Psoas muscle (tissue), 8 donors: Measurements from ENCODE around the gene BATF3. TPM values are rescaled to one million over a fixed set of nuclear protein-coding genes. Genes with fewer than 3 reads are reported as not detected.

Experiments
- ATAC-seq, 4 donors: fragments of 200-7000 bp; cut with Tn5 transposase; one replicate each; pipeline ENCODE4 v1.9.1; 2020; ENCODE audit warnings: moderate library complexity in 3 of 4, mild to moderate bottlenecking in 2 of 4
- DNase-seq, 2 donors: peaks; one replicate each; pipeline ENCODE4 v3.0.0-alpha.2; 2020
- H3K27ac ChIP-seq: fragments of 200-600 bp; one replicate; pipeline ENCODE4 v1.8.0; 2022
- H3K27me3 ChIP-seq, 3 donors: fragments of 200-600 bp in 1 of 3; one replicate each; pipeline versions ENCODE4 v1.6.1 to v1.8.0; 2013 to 2022; ENCODE audit warnings: low read length in 2 of 3, mild to moderate bottlenecking in 2 of 3, moderate library complexity in 1 of 3; ENCODE audit not compliant: insufficient read depth in 3 of 3
- H3K36me3 ChIP-seq, 2 donors: fragments of 200-600 bp in 1 of 2; one replicate each; pipeline versions ENCODE4 v1.6.1 to v1.8.0; 2013 to 2022; ENCODE audit warnings: low read depth in 1 of 2, mild to moderate bottlenecking in 1 of 2, moderate library complexity in 1 of 2; ENCODE audit not compliant: insufficient read depth in 1 of 2
- H3K4me1 ChIP-seq: fragments of 200-600 bp; one replicate; pipeline ENCODE4 v1.8.0; 2022
- H3K4me3 ChIP-seq: fragments of 200-600 bp; one replicate; pipeline ENCODE4 v1.8.0; 2022; ENCODE audit warnings: mild to moderate bottlenecking
- H3K9me3 ChIP-seq: fragments of 200-600 bp; one replicate; pipeline ENCODE4 v1.8.0; 2022
- CTCF ChIP-seq: fragments of 200-600 bp; IDR thresholded peaks from one replicate; pipeline ENCODE4 v1.8.0; 2022; ENCODE audit warnings: antibody characterized with exemption
- WGBS, 3 donors: extraction: QIAGEN DNeasy Blood & Tissue Kit; methylation state at CpG; one replicate each; pipeline versions ENCODE4 v1.1.6 to v1.1.7; 2013; 5-methylcytosine and 5-hydroxymethylcytosine counted together
- intact Hi-C, 2 donors: fragments of 100-400 bp; cut with DNase I; formaldehyde crosslinking; loops; one replicate each; pipeline versions ENCODE4 v1.11.0 to v1.14.2; 2022
- polyA plus RNA-seq, 3 donors: library from polyadenylated mRNA; stranded (reverse); fragments of 200-250 nt; gene quantifications; one replicate each; pipeline ENCODE4 v1.2.3, GENCODE V29; 2013
- total RNA-seq, 4 donors: library from RNA; stranded (reverse); fragmentation: NEBNext Ultra II Directional in 2 of 4; extraction: Animal tissue kit (Norgen Biotek cat#: 25700) in 2 of 4; gene quantifications; one replicate each; pipeline versions ENCODE4 v1.2.1 to v1.2.4, GENCODE V29; 2021 to 2023
- donor health status: healthy with polysubstance abuse.
- donor health status: DM: no; HTN: no; CAD: no; lungs with moderate emphysema.
- donor health status: Bipolar disorder and iron deficiency.
- donor health status: healthy.
- donor health status: DM: yes; HTN: yes; CAD: no.
- donor health status: DM: no; HTN: no; CAD: no.
- donor health status: DM: no; HTN: no; CAD: no.
- donor health status: DM: yes; HTN: yes; CAD: no.

Gene BATF3
- total and polyA plus RNA-seq, 7 donors, result 0.03 to 2.9 (median 0.84) TPM

- Histone ChIP-seq H3K27ac (no peak overlapping the region), H3K9me3 (no peaks in the 10 kb centered on the region), H3K4me3 (no peak overlapping the region), H3K4me1 (no peaks in the 10 kb centered on the region), H3K36me3 (peaks cover 0 to 3% of the 10 kb centered on the region in 2 donors), H3K27me3 (no peaks in the 10 kb centered on the region)
- DNase-seq, result no peak
- 45 to 68% (median 64%) methylated on average over 1 of the region's 1 CpG for WGBS, 3 donors
- intact Hi-C loops, result no loop called here
- ATAC-seq, result no peak
- no peak for TF ChIP-seq CTCF
These were observed 38.7 kb upstream of the BATF3 start for GRCh38 chr1:212738330-212738729.

GRCh38 chr1:212737559-212737958 lies 37.9 kb upstream of the BATF3 start:
- no peak for DNase-seq
- intact Hi-C loops, result no loop called here
- no peak for ATAC-seq

GRCh38 chr1:212733109-212733508 lies 33.5 kb upstream of the BATF3 start:
- H3K4me1 ChIP-seq, result no peaks in the 10 kb centered on the region
- H3K9me3 ChIP-seq, result no peaks in the 10 kb centered on the region
- TF ChIP-seq CTCF, result no peak
- no peak overlapping the region for H3K27ac ChIP-seq
- H3K36me3 ChIP-seq, result no peaks in the 10 kb centered on the region
- H3K4me3 ChIP-seq, result no peak overlapping the region
- intact Hi-C loops, result no loop called here
- ATAC-seq, result no peak
- no peak for DNase-seq
- 96 to 98% (median 97%) methylated on average over 8 of the region's 8 CpGs for WGBS, 3 donors
- no peaks in the 10 kb centered on the region for H3K27me3 ChIP-seq

More at GRCh38 chr1:212737559-212737958, 37.9 kb upstream of the BATF3 start:
- H3K27ac ChIP-seq, result no peak overlapping the region
- peaks cover 0 to 3% of the 10 kb centered on the region in 2 donors for H3K36me3 ChIP-seq
- TF ChIP-seq CTCF, result no peak
- no peaks in the 10 kb centered on the region for H3K9me3 ChIP-seq
- H3K27me3 ChIP-seq, result no peaks in the 10 kb centered on the region
- H3K4me1 ChIP-seq, result no peaks in the 10 kb centered on the region
- no peak overlapping the region for H3K4me3 ChIP-seq

- Histone ChIP-seq H3K36me3 (no peaks in the 10 kb centered on the region), H3K27me3 (no peaks in the 10 kb centered on the region), H3K4me1 (no peaks in the 10 kb centered on the region), H3K9me3 (no peaks in the 10 kb centered on the region), H3K27ac (no peak overlapping the region), H3K4me3 (no peak overlapping the region)
- TF ChIP-seq CTCF, result no peak
- intact Hi-C loops, result no loop called here
- WGBS, 3 donors, result 90 to 95% (median 94%) methylated on average over 1 of the region's 1 CpG
- ATAC-seq (no peak), DNase-seq (no peak)
These were observed 32.0 kb upstream of the BATF3 start for GRCh38 chr1:212731630-212732029.

GRCh38 chr1:212728606-212729005 lies 29.0 kb upstream of the BATF3 start:
- H3K9me3 ChIP-seq, result no peaks in the 10 kb centered on the region
- no peaks in the 10 kb centered on the region for H3K36me3 ChIP-seq
- 74 to 80% (median 78%) methylated on average over 5 of the region's 5 CpGs for WGBS, 3 donors
- no peak for ATAC-seq
- no peak overlapping the region for H3K27ac ChIP-seq
- H3K27me3 ChIP-seq, result no peaks in the 10 kb centered on the region
- no peaks in the 10 kb centered on the region for H3K4me1 ChIP-seq
- DNase-seq, result no peak
- H3K4me3 ChIP-seq, result no peak overlapping the region
- TF ChIP-seq CTCF, result no peak
- intact Hi-C loops, result no loop called here
